Umbilical cord (tissue), 2 donors: ENCODE results near the gene FBRS. TPM values are rescaled to one million over a fixed set of nuclear protein-coding genes. Genes with fewer than 3 reads are reported as not detected.
"Not testable (repeated sequence)": the region's sequence is repeated elsewhere in the genome, so short reads cannot be mapped to it uniquely, and the experiment has no call there.

Source experiments
- DNase-seq: peaks from one replicate; pipeline ENCODE4 v3.0.0-alpha.2; 2015; ENCODE audit warnings: low spot score
- total RNA-seq: library from RNA; depleted of rRNA; stranded (reverse); fragments of >200 nt; gene quantifications from one replicate; pipeline ENCODE4 v1.2.3, GENCODE V29; 2014; ENCODE audit warnings: low replicate concordance; ENCODE audit not compliant: insufficient read depth

The FBRS gene
- total RNA-seq, 1 donor from 2014 or later: 13.5 TPM

- DNase-seq: peak; percentile 99
These were observed 40.0 kb downstream of the FBRS start for GRCh38 chr16:30698139-30698815.

DNA sequence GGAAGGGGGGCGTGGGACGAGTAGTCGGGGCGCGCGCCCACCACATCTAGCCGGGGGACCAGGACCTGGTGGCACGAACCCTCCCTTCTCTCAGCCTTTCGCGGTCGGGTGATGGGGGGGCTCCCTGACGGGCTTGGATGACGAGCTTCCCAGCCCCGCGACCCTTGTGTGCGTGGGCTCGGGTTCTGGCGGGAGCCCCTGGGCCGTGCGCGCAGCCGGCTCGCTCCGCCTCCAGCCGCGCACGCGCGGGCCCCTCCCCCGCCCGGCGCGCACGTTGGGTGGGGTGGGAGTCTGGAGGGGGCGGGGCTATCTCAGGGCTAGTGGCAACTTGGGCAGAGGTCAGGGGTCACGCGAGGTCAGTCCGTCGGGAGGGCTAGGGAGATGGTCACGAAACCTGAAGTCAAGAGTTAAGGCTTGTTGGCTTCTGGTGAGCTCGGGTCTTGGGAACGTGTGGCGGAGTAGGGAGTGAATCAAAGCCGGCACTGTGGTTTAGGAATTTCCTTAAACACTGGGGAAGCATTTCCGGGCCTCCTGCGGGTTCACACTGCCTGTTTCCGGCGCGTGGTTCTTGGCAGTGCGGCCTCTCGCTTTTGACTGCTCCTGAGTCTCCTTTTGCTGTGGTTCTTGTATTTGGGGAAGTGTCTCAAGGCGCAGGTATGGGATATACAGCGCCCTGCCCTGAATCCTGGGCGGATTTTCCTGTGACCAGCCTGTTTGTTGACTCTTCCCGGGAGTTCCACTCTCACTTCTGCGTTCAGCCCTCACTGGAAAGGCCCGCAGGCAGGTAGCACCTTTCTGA, 40.8 kb downstream of the FBRS start, which contains the start of gene SRCAP:
Gene SRCAP, plus strand, starts transcription at position 356 of the 799 bp plus-strand sequence. CDS start 1,654 bp downstream, outside the sequence.
- DNase-seq: peak; percentile 87

DNA sequence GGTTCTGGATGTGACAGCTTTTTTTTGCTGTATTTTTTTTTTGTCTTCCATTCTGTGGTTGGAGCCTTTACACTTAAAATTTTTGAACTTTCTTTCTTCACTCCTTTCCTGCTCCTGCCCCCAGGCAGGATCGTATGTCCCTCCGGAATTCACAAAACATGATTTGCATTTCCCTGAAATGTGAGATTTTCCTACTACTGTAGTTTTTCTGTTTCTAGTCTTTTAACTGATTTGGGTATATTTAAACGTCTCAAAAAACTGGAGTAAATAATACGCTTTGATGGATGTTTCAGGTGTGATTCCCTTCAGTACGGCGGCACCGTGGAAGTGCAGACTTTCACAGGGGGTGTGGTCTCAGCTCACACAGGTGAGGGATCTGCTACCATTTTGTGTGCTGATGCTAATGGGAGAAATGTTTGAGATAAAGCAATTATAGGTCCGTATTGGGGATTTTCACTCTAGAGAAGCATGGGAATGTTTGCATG, 41.4 kb downstream of the FBRS start:
- DNase-seq: no peak

DNA sequence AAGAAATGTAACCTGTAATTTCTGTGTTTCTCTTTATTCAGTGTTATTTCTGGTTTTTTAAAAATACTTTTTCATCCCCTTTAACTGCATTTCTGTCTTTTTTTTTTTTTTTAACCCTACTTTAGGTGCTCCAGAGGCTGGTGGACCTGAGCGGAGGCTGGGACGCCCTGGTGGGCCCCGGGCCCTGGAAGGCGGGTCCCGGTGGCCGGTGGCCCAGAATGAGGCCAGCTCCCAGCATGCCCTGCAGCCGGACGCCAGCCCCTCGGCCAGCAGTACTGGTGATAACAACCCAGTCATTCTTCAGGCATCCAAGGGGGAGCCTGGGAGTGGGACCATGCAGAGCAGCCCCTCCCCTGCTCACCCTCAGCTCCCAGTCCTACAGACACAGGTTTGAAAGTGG, 42.3 kb downstream of the FBRS start:
- DNase-seq: no peak

GRCh38 chr16:30700971-30701370, 42.7 kb downstream of the FBRS start:
- DNase-seq: no peak

GRCh38 chr16:30703071-30703470, 44.8 kb downstream of the FBRS start:
- DNase-seq: not testable (repeated sequence)

- no peak for DNase-seq
These were observed 45.7 kb downstream of the FBRS start for GRCh38 chr16:30703971-30704370.

DNA sequence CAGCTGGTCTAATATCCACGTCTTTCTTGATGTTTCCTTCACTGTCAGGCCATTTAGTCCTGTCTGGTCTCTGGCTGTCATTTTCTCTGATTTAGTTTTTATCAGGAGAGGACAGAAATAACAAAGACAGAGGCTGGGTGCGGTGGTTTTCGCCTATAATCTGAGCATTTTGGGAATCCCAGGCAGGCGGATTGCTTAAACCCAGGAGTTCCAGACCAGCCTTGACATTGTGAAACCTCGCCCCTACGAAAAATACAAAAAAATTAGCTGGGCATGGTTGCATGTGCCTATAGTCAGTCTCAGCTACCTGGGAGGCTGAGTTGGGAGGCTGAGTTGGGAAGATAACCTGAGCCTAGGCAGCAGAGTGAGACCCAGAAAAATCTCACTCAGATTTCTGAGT, 47.8 kb downstream of the FBRS start:
- DNase-seq: no peak

DNA sequence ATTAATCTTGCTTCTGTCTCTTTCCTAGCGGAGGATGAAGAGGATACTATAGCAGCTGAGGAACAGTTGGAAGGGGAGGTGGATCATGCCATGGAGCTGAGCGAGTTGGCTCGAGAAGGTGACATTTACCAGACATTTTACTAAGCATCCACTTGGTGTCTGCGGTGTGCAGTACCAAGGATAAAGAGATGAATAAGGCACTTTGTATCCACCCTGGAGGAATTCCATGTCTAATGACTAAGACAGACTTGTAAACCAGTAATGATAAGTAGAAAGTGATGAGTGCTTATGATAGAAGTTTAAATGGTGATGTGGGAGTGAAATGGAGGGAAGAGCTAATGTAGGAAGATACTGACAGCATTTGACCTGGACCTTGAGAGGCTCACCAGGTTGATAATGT, 52.7 kb downstream of the FBRS start:
- peak; percentile 47 for DNase-seq

DNA sequence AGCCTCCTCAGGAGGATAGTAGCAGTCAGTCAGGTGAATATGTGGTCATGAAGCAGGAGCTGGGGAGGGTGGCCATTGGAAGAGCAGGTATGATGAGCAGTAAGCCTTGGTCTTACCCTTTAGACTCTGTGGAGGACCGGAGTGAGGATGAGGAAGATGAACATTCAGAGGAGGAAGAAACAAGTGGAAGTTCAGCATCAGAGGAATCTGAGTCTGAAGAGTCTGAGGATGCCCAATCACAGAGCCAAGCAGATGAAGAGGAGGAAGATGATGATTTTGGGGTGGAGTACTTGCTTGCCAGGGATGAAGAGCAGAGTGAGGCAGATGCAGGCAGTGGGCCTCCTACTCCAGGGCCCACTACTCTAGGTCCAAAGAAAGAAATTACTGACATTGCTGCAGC, 53.5 kb downstream of the FBRS start:
- DNase-seq: no peak

- peak; percentile 16 for DNase-seq
These were observed 57.7 kb downstream of the FBRS start for GRCh38 chr16:30715750-30716445.

- DNase-seq: no peak
These were observed 61.9 kb downstream of the FBRS start for GRCh38 chr16:30720086-30720485.

Other genes starting within 250 kb of the FBRS start
- 10.1 TPM for gene DCTPP1, start 228.4 kb upstream of the FBRS start, total RNA-seq
- 6.3 TPM for gene SEPHS2, start 212.6 kb upstream of the FBRS start, total RNA-seq
- 3.1 TPM for gene ITGAL, start 185.7 kb upstream of the FBRS start, total RNA-seq
- 14.7 TPM for gene ZNF768, start 131.9 kb upstream of the FBRS start, total RNA-seq
- 5.5 TPM for gene ZNF747, start 123.6 kb upstream of the FBRS start, total RNA-seq
- gene ZNF764, start 100.1 kb upstream of the FBRS start, total RNA-seq: 4.1 TPM
- gene ZNF688, start 86.7 kb upstream of the FBRS start, total RNA-seq: 5.1 TPM
- gene ZNF785, start 72.7 kb upstream of the FBRS start, total RNA-seq: 17.3 TPM
- gene ZNF689, start 48.0 kb upstream of the FBRS start, total RNA-seq: 8.2 TPM
- gene PRR14, start 7.5 kb upstream of the FBRS start, total RNA-seq: 0.96 TPM
- gene SRCAP, start 40.7 kb downstream of the FBRS start, total RNA-seq: 22.6 TPM
- 5.5 TPM for gene PHKG2, start 90.0 kb downstream of the FBRS start, total RNA-seq
- not detected for gene CFAP119, start 103.6 kb downstream of the FBRS start, total RNA-seq
- gene RNF40, start 103.9 kb downstream of the FBRS start, total RNA-seq: 28.6 TPM
- gene ZNF629, start 128.8 kb downstream of the FBRS start, total RNA-seq: 5.1 TPM
- gene BCL7C, start 235.6 kb downstream of the FBRS start, total RNA-seq: 27.0 TPM
- gene CTF1, start 238.2 kb downstream of the FBRS start, total RNA-seq: 2.6 TPM